ENCODE data around the gene GIMAP8.

The GIMAP8 gene

DNA sequence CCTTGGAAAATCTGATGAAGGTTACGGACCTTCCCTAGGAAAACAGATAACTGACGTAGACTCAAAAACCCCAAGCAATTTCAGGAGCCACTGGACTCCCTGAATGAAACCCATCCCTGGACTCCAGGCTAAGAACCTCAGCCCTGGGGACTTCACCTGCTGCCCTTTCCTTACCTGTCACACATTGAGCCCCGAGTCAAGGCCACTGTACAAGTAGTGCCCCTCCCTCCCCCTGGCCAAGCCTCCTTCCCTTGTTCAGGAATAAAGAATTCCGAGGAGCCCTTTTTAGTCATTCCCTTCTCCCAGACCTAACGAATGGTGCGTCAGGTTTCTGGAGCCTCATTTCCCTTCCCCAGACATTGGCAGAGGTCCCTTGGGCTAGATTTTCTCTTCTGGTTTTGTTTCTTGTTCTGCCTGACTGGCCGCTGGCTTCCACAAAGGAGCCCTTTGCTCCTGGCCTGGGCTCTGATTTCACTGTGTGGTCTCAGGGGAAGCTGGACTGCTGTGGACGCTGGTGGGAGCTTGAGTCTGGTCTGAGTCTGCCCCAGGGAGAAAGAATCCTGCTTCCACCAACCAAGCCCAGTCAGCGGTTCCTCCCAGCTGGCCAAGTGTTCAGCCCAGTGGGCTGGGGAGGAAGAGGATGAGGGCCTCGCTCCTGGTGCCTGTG is 39.6 kb upstream of the GIMAP8 start:
- no peak for DNase-seq (ENCODE audit: low read depth in 3 of 3, low spot score in 1 of 3)

DNA sequence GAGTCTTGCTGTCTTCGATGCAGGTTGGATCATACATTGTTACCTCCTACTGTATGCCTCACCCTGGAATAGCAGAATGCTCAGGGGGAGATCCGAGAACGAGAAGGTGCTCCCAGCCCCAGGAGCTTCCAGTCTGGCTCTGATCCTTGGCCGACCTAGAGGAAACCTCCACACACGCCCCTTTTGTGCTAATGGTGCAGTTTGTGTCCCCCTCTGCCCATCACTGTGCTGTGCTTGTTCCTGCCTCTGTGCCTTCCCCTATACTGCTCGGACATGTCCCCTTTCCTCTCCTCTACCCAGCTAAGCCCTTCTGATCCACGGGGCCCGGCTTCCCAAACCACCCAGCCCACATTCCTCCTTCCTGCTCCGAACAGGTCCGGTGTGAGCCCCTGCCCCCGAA is 38.8 kb upstream of the GIMAP8 start:
- DNase-seq (ENCODE audit: low read depth in 3 of 3, low spot score in 1 of 3), result no peak

DNA sequence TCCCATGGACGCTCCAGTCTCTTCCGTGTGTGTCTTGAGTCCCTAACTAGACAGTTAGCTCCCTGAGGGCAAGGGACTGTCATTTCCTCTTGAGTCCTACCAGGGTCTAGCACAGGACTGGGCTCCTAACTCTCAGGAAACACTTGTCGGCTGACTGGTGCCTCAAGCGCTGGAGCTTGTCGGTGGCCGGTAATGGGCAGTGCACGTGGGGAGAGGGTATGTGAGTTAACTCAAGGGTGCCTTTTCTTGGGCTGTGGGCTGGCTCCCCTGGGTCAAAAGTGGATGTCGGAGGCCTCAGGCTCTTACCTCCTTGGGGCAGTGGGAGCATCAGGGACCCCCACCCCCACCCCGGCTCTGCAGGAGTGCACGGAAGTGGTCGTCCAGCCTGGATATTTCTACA is 38.4 kb upstream of the GIMAP8 start:
- no peak for DNase-seq (ENCODE audit: low read depth in 3 of 3, low spot score in 1 of 3)

DNA sequence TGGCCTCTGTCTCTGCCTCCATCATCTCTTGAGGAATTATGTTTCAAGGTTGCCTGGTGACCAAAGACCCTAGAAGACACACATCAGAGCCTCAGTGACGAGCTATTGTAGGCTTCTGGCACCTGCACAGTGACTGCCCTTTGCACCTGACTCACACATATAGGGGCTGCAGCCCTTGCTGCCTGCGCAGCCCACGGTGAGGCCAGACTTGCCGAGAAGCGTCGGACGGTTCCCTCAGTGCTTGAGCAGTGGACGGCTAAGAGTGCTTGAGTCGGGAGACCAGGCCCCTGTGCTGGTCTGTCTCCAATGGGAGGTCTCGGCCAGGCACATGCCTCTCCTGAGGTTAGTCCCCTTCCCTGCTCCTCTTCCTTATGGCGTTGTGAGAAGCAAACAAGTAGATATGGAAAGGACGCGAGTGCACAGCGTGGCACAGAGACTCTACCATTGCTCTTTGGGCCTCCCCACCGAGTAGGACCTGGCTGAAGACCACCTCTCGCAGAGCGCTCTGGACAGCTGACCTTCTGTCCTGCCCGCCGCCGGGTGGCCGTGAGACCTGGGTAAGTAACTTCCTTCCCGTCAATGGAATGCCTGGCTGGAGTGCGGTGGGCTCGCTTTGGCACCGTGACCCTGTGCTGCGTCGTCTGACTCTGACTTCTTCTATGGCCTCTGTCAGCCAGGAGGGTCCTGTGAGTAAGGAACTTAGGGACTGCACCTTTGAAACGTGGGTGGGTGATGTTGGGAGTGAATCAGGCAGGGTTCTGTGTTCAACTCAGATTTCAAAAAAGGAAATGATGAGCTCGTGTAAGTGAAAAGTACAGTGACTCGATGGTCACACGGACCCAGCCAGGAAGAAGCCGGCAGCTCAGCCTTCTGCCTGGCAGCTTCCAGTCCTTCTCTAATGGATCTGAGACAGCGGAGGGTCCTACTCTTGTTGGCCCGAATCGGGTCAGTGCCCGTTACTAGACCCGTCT is 37.6 kb upstream of the GIMAP8 start:
- no peak for DNase-seq (ENCODE audit: low read depth in 3 of 3, low spot score in 1 of 3)

DNA sequence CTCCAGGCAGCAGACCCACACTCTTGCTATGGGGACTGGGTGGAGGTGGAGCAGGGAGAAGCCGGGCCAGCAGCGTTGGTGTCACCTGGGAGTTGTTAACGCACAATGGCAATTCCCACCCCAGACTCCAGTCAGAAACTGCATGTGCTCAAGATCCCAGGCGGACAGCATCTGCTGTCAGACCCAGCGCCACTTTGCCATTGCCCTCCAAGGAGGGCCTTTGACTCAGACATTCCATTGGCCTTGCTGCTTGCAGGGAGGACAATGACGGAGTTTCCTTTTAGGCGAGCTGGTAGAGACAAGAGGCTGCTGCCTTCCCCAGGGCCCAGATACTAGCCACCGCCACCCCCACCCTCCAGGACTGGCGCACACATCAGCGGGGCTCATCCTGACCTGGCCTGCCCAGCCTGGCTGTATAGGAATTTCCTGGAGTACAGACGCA is 36.8 kb upstream of the GIMAP8 start:
- no peak for DNase-seq (ENCODE audit: low read depth in 3 of 3, low spot score in 1 of 3)

DNA sequence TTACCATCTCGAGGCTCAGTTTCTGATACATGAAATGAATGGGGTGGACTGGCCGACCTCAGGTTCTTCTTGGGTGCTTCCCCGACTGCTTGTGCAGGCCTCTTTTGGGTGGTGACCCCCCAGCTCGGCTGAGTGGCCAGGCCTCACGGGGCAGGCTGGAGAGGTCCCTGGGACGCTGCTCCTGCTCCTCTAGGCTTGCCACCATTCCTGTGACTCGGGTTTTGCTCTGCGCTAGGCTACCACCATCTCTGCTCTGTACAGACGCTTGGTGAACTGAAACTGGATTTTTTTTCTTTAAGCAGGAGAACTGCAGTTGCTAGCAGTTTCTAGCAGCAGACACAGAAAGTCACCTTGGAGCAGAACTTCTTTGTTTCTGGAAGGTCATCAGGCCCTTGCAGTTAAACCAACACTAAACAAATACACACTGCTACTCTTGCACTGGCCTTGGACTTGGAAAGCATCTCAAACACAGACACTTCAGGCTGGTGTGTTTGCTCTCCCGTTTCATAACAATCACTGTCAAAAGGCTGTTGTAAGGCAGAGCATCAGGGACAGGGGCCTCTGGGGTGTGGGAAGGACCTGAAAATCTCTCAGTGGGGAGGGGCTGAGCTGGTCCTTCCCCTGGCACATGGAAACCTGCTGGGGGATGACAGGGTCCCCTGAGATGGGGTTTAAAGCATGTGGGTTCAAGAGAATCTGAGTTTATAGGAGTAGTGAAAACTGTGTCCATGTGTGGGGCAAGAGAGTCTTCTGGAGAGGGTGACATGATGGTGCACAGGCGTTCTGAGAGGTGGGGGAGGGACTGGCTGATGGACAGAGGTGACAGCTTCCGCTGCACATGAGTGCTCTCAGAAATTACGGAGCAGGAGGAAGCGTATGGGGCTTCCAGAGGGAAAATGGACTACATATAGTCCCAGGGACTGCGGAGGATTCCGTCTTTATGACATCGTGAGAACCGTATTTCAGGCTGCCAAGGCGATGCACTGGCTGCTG is 35.0 kb upstream of the GIMAP8 start:
- no peak for DNase-seq (ENCODE audit: low read depth in 3 of 3, low spot score in 1 of 3)

DNA sequence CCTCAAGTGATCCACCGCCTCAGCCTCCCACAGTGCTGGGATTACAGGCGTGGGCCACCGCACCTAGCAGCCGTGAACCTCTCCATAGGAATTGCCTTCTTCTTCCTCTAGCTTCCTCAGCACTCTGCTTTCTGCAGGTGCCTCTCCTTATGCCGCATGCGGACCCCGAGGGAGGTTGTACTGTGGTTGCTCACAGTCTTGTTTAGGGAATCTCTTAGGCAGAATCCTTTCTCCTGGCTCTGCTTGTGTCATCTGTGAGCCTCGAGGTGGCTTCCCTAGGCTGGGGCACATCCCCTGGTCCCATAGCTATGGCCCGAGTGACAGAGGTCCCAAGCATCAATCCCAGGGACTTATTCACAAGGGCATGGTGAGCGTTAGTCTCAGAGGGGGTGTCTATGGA is 33.2 kb upstream of the GIMAP8 start:
- DNase-seq (ENCODE audit: low read depth in 3 of 3, low spot score in 1 of 3), result no peak

DNA sequence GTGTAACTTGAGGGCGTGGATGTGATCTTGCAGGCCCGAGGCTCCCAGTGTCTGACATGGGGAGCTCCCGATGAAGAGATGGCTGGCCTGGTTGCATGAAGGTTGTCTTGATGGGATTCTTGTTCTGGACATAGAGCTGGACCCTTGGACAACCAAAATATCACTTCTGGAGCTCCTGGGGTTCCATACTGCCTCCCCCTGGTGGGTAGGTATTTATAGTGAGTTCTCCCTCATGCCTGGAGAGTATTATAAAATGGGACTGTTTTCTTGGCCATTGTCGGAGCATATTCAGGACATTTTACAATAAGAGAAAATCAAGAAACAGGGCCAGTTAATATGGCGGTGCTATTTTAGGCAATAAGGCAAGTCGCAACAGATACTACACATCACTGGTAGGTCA is 32.6 kb upstream of the GIMAP8 start:
- no peak for DNase-seq (ENCODE audit: low read depth in 3 of 3, low spot score in 1 of 3)

DNA sequence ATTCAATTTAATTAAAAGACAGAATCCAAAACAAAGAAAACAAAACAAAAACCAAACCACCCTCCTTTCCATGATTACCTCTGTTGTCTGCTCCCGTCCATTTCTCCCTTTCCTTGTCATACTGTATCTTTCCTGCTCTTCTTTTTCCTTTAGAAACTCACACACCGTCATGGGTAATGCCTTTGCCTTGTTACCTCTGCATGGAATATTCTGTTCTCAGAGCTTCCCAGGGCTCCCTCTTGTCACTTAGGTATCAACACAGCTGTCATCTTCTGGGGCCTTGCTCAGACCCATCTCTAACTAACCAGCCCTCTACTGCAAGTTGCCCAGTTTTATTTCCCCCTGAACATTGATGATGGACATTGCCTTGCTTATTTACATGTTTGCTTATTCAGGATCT is 30.2 kb upstream of the GIMAP8 start:
- DNase-seq (ENCODE audit: low read depth in 3 of 3, low spot score in 1 of 3), result no peak

DNA sequence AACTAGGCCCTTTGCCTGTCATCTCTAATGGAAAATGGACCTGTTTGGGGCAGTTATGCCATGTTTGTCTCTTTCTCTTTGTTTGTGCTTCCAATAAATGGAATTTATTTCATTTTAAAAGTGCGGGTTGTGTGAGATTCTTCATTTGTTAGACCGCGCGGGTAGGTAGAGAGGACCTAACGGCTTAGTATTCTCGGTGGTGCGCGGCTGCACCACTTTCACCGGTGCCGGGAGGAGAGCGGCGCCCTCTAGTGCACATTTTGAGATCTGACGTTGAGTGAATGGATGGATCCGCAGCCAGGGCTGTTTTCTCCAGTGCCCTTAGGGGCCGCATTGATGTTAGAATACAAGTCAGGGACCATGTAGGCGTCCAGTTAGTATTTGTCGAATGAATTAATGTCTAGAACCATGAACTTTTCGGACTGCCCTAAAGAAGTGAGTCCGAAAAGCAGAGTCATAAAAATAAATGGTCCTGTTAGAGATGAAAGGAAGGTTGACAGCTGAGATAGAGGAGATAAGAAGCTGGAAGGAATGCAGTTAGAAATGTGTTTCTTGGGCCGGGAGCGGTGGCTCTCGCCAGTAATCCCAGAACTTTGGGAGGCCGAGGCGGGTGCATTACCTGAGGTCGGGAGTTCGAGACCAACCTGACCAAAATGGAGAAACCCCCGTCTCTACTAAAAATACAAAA is 29.3 kb upstream of the GIMAP8 start:
- peak; percentile 73 to 79 (median 77) for DNase-seq (ENCODE audit: low read depth in 3 of 3, low spot score in 1 of 3)

DNA sequence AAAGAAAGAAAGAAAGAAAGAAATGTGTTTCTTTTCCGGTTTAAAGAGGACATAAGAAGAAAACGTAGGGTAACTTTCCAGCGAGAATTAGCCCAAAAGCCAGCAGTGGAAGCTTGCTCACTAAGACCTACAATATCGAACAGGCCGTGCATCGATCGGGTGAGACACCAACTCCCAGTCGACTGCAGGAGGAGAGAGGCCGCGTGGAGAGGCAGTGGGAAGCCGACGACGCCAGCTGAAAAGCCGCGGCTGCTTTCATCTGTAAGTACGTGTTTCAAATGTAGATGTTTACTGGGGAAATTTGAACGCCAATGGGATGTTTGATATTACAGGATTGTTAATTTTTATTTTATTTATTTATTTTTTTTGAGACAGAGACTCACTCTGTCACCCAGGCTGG is 28.6 kb upstream of the GIMAP8 start:
- no peak for DNase-seq (ENCODE audit: low read depth in 3 of 3, low spot score in 1 of 3)

DNA sequence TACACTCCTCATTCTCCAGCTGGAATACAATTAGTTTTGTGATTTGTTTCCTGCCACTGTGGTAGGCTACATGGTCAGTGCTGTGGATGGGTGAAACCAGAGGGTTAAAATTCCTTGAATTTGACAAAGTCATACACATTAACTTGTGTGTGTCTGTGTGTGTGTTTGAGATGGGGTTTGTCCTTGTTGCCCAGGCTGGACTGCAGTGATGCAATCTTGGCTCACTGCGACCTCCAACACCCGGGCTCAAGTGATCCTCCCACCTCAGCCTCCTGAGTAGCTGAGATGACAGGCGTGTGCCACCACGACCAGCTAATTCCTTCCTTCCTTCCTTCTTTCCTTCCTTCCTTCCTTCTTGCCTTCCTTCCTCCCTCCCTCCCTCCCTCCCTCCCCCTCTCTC is 24.8 kb upstream of the GIMAP8 start:
- no peak for DNase-seq (ENCODE audit: low read depth in 3 of 3, low spot score in 1 of 3)

DNA sequence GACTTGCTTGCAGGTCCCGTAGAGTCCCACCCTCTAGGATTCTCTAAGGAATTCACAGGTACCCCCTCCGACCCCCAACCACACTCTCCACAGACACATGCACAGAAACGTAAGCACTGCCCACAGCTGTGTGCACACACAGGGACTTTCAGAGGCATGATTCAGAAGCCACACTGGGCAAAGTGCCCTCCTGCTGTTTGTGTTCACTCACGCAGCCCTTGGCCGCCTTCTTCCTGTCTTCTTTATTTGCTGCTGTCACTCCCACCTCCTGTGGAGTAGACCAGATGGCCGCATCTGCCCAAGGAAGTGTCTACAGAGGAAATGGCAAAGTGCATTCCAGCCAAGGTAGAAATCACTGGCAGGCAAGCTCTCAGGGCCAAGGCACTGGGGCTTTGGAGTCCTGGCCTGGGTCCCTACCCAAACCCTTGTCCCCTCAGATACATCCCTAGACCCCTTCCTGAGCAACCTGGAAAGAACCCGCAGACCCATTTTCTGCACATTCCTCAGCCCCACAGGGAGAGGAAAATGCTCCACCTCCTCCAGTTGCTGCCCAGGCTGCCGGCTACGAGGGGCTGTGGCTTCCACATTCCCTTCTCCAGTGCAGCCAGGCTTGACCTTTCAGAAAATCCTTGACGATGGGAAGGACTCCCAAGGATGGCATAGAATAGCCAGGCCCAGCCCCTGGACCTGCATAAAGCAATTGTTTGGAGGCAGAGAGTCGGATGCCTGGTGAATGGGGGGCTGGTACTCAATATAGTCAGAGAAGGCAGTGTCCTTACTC is 21.6 kb upstream of the GIMAP8 start:
- no peak for DNase-seq (ENCODE audit: low read depth in 3 of 3, low spot score in 1 of 3)

DNA sequence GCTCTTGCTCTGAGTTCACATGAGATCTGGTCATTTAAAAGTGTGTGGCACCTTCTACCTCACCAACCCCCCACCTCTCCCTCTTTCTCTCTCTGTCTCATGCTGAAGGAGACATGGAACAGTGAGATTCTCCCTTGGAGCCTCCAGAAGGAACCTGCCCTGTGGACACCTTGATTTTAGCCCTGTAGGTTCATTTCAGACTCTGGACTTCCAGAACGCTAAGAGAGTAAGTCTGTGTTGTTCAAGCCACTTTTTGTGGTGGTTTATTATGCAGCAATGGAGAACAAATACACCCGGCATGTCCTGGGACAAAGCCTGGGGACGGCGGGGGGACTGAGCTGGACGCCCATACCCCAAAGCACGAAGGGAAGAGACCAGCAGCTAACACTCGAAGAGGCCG is 20.7 kb upstream of the GIMAP8 start:
- no peak for DNase-seq (ENCODE audit: low read depth in 3 of 3, low spot score in 1 of 3)

DNA sequence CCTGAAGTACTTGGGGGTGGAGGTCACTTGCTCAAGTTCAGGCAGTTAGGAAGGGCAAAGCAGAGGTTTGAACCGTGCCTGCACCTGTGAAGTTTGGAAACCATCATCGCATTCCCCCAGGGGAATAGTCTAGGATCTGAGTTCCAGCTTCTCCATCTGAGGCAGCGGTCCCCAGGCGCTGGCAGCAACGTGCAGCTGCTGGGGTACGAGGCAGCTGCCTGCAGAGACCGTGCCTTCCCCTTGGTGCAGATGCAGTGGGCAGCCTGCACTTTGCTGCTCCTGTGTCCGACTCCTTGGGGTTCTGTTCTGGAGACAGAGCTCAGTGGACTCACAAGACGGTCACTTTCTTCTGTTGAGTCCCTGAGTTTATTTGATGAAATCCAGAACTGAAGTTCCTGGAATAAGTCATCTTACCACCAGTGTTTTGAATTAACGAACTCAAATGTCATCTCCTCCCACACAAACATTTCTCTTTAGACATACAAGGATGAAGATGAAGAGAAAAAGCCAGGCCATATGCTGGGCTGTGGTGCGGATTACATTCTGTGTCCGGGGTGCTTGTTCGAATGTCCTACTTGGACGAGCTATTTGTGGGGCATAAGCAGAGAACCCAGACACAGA is 19.9 kb upstream of the GIMAP8 start:
- DNase-seq (ENCODE audit: low read depth in 3 of 3, low spot score in 1 of 3), result no peak

DNA sequence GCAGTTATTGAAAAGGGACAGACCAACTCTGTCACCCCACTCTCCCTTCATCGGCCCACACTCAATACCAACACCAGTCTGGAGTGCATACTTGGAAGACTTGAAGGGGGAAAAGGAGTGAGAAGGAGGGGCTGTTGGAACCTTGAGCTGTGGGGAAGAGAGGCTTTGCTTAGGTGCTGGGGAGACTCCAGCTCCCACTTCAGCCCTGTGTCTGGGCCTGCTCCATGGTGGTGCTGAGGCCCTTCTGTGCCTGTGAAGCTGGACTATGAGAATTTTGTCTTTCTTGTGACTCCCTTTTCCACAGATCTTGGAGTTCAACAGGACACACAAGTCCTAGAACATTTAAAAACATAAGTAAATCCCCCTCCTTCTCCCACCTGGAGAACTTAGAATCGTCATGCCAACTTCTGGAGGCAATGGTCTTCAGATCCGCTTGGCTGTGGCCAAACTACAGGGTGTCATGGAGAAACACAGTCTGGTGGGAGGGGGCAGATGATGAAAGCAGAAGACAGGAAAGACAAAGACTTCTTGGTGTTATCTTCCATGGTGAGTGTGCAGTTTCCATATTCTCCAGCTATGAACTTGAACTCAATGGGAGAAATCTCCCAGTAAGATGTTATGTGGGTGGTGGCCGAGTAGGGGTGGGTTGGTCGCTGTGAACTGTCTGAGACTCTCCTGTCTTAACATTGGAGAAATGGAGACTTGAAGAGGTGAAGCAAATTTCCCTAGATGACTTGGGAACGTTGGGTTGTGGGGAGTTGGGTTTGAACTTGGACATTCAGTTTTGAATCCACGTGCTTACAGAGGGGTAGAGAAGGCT is 18.4 kb upstream of the GIMAP8 start:
- no peak for DNase-seq (ENCODE audit: low read depth in 3 of 3, low spot score in 1 of 3)

DNA sequence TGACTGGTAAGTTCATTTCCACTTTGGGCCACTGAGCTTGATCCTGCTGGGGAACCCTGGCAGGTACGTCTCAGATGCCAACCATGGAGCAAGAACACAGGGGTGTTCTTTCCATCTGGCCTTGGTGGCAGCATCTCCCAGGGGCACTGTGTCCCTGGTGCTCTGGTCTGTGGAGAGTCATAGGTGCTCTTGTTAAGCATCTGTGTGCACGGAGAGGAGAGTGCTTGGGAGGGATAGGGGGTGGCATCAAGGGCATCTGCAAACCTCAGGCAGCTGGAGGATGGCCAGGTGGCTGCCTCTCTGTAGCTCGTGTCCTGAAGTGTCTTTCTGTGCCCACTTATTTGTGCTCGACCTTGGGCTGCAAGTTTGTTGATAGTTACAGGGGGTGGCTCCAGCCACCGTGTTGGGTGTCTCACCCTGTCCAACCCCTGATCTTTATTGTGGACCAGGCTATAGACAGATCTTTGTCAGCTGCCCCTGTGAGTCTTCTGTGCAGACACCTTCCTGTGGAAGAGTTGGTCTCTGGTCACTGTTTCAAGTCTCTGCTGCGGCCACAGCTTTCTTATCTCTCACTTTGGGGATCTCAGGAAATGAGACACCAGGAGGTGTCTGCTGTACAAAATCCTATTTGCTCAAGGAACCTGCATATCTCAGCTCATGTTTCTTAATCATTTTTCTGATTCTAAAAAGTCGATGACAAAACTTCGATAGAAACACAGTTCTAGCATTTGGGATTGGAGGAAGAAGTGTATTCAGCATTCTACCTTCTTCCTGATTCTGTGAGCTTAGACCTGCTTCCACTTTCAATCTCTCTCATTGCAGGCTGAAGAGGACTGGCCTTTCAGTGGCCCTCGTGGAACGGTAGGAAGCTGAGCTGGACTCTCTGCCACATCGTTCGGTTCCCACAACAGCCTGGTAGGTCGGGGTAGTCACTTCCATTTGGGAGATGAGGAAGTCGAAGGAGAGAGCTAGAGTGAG is 17.2 kb upstream of the GIMAP8 start:
- no peak for DNase-seq (ENCODE audit: low read depth in 3 of 3, low spot score in 1 of 3)
